ENCODE results near the gene RGS9. TPM values are rescaled to one million over a fixed set of nuclear protein-coding genes. Genes with fewer than 3 reads are reported as not detected.
A peak's percentile ranks its signal among the peaks of the same experiment; 100 is the strongest.
"Not testable (repeated sequence)": the region's sequence is repeated elsewhere in the genome, so short reads cannot be mapped to it uniquely, and the experiment has no call there.

The RGS9 gene
- total RNA-seq, 1 donor from 2014 or later: 1.2 TPM

DNA sequence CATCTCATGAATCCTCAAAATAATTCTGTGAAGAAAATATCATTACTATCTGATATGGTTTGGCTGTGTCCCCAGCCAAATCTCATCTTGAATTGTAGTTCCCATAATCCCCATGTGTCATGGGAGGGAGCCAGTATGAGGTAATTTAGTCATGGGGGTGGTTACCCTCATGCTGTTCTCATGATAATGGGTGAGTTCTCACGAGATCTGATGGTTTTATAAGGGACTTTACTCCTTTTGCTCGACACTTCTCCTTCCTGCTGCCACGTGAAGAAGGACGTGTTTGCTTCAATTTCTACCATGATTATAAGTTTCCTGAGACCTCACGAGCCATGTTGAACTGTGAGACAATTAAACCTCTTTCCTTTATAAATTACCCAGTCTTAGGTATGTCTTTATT is 20.7 kb upstream of the RGS9 start:
- not testable (repeated sequence) for DNase-seq

DNA sequence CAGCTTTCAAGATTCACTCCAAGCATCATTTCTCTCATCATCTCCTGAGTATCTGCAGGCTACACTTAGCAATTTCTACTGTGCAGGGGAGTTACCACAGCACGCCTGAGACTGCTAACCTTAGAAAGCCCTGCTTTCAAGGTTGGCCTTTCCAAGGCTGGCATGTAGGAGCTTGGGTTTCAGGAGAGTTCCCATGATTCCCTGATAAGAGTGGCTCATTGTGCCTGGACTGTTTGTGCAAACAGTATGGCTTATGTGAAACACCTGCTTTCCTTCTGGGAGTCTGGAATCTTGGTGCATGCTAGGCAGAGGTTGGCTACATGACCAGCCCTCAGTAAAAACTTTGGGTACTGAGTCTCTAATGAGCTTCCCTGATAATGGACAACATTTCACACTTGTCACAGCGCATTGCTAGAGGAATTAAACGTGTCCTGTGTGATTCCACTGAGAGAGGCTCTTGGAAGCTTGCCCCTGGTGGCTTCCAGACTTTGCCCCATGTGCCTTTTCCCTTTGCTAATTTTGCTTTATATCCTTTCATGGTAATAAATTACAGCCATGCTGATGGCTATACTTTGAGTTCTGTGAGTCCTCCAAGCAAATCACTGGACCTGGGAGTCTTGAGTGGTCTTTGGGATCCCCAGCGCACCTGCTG is 19.7 kb upstream of the RGS9 start:
- DNase-seq: no peak

DNA sequence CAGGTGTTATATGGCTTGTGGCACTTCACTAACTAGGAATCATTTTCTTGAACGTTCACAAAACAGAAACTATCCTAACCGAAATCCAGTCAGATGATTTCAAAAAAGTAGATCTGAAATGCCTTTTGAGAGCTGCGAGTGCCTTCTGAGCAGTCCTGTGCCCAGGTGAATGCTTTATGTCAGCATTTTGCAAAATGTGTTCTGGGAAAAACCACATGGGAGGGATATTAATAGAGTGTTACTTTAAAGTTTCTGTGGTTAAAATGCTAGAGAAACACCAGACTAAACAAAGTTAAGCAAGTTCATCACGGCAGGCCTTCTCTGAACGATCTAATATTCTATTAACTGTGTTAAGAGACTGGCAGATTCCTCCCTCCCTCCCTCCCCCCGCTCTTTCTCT is 15.8 kb upstream of the RGS9 start:
- DNase-seq: no peak

DNA sequence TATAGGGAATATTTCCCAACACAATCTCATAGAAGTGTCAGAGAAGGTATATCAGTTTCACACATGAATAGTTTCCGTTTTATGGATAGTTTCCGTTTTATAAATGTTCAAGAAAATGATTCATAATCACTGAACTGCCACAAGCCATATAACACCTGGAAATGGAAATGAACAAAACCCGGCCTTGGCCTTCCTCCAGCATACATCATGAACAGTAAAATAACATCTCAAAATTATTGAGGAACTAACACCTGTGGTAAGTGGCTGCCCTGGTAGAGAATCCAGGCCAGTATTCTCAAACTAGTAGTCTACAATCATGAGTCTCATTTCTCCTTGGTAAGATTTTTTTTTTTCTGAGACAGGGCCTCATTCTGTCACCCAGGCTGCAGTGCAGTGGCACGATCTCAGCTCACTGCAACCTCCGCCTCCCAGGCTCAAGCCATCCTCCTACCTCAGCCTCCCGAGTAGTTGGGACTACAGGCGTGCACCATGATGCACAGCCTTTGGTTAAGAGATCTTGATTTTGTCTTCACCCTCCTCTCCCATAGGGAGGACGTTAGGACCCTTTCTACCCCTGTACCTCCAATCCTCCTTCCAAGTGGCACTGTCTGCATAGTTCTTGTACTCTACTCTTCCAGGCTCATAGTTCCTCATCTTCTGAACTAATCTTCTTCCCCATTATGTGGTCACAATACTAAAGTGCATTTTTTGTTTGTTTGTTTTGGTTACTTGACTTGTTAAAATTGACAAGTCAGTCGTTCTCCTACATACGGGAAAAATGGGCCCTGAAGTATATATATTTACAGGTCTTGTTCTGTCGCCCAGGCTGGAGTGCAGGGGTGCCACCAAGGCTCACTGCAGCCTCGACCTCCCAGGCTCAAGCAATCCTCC is 15.0 kb upstream of the RGS9 start:
- DNase-seq: peak; percentile 78

DNA sequence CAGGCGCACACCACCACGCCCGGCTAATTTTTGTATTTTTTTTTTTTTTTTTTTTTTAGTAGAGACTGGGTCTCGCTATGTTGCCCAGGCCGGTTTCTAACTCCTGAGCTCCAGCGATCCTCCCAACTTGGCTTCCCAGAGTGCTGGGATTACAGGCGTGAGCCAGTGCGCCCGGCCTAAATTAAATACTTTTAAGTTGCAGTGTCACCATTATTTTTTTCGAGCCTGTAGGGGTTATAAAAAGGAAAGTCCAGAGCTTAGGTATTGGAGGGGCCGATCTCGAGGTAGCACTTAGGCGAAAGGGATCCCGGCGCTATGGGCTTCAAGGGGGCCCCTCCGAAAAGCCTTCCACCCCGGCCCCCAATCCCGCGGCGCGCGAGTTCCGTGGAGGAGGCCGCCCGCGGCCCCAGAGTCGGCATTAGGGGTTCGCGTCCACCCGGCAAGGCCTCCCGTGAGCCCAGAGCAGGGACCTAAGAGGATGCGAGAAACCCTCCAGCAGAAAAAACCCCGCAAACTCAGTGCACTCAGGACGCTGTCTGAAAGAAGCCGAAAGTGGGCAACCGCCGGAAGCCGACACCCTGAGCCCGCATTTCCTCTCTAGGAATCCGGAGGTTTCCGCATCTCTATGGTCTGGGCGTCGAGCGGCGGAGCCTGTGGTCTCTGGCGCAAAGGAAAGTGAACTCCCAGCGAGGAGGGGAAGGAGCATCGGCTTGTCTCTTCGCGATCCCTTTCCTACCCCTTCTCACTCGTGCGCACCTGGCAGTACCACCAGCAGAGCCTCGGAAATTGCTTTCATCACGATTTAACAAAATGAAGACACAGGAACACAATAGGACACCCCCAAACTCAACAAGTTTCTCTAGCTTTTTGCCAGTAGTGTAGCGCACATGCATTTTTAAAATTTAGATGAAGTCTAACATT is 14.1 kb upstream of the RGS9 start:
- peak; percentile 89 for DNase-seq

DNA sequence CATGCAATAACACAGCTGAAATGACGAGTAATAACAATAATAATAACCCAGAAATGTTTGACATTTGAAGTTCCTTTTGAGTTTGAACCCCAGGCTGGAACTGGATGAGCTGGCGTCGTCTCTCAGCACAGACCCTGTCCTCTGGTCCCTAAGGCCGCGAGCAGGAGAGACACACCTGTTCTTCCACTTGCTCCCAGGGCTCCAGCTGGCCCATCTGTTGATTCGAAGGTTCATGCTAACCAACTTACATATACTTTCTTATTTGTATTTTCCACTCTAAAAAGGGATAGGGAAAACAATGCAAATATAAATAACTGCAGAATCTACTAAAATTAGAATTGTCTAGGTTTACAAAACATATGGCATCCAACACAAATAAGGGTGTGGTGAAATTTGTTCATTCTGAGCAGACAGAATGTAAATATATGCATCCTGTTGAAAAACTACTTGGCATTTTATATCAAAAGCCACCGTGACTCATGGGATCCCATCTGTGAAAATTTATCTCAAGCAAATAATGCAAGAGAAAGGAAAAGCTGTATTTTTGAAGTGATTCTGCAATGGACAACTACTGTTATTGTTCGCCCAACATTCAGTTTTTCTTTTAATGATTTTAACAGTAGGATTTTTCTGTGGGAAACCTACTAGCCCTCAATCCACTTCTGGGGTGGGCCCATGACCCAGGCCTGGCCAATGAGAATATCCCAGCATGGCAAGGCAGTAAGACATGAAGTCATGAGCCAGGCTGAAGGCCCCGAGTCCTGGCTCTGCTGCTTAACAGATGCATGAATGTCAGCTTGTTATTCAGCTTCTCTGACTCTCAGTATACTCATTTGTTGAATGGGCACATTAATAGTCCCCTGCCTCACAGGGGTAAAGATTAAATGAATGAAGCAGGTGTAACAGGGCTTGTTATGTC is 13.2 kb upstream of the RGS9 start:
- DNase-seq: peak; percentile 27

DNA sequence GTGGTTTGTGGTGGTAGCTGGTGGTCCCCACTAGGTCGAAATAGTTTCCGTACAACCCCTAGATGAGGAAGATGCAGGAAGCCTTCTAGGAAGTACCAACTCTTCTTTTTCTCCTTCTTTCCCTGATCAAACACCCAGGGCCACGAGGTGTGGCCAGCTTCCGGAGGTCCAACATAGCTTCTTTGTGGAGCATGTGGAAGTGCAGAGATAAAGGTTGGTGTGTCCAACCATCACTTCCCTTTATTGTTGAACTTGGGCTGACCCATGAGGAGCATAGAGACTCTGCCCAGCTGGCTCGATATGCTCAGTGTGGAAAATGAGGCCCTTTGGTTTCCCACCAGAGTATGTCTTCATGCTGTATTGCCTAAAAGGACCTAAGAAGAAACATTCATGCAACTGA is 6.3 kb upstream of the RGS9 start:
- DNase-seq: no peak

DNA sequence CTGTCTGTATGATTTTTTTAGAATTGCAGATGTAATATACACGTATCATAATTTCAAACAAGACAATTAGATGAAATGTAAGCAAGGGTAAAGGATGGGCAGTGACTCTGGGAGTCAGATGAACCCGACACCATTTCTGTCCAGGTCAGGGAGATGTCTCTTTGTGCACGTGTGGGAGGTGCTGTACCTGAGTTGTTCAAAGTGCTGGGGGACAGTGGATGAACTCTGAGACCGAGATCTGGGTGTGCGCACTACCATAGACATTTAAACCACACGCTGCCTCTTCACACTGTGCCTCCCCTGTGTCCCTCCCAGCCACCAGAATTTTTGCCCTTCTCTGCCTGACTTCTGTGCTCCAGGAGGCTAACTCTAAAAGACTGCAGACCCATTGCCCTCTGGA is 5.9 kb upstream of the RGS9 start:
- DNase-seq: no peak

DNA sequence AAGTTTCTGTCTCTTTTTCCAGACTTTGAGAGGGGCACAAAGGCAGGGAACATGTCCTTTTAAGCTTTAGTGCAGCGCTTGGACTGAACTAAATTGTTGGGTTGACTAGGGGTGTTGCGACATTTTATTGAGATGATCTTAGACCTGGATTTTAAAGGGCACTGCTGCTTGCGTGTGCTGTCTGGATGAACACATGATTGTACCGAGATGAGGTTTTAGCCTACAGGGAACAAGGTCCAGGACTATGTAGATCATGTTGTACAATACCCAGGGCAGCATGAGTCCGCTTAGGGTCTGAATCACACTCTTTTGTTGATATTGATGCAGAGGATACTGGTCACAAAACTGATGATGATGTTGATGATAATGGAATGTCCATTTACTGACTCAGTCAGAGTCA is 5.2 kb upstream of the RGS9 start:
- no peak for DNase-seq

DNA sequence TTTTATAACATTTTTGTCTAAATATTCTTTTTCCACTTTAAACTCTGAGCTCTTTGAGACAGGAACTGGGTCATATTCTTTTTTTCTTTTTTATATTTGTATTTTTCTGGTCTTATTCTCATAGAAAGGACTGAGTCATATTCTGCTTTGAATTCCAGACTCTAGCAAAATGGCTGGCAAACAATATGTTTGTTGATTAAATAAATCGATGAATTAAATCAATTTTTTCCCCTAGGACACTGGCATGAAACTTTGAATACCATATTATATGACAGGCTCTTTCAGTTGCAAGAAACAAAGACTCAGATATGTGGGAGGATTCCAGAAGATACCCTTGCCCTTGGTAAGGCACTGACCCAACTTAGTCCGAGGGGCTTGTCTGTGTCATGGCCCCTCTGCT is 3.1 kb upstream of the RGS9 start:
- no peak for DNase-seq

DNA sequence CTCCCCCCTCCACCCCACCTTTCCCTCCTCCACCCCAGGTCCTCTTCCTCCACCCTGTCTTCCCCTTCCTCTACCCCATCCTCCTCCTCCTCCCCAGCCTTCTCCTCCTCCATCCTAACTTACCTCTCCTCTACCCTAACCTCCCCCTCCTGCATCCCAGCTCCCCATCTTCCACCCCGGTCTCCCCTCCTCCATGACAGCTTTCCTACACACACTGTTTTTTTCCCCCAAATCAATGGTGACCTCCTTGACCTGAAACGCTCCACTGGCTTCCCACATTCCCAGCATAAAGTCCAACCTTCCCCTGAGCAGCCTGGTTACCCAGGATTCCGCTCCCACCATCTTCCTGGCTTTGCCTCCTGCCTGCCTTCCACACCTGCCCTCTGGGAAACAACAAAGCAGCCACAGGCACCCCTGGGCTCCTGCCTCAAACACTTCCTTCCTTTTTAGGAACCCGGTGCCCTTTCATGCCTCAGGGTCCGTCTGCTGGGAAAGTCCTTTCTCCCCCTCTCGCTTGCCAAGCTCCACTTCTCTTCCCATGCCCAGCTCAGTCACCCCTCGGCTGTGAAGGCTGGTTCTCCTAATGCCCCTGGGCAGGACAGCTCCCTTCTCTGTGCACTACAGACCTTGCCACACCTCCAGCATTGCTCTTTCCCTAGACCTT is 2.1 kb downstream of the RGS9 start:
- DNase-seq: no peak

DNA sequence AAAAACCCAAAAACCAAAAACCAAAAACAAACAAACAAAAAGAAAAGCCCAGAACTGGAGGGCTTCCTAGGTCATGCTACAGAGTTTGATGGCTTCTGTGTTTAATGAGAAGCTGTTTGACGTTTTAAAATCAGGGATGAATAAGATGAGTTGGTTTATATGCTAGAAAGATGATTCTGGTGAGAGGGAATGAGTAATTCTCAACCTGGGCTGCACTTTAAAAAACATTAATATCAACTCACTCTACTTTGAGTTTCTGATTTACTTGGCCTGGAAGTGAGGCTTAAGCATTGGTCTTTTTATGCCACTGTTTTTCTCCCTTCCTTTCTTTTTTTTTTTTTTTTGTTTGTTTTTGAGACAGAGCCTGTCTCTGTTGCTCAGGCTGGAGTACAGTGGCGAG is 5.1 kb downstream of the RGS9 start:
- DNase-seq: no peak

DNA sequence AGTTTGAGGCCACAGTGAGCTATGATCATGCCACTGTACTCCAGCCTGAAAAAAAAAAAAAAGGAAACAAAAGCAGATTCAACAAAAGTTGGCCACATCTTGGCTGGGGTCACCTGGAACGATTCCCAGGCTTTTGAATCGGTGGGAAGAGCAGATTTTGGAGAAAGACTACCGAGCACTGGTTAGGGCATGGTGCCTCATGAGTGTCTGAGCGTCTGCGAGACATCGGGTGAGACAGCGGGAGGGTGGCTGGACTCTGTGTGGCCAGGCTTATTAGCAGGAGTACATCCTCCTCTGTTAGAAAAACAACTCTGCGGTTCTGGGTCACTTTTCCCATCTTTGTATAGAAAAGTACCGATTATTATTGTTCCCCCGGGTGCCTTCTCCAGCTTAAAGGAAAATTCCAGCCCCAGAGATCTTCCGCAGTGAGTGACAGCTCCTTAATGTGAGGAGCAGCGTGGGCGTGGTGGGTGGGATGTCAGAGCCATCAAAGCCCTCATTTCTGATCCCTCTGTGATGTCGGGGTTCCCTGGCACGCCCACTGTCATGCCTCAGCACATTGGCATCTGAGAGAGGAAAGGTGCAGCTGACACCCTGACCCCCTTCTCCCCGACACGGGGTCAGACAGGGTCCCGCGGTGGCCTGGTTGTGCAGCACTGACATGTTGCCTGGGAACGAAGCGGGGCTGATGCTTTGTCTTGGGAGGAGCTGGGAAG is 6.9 kb downstream of the RGS9 start:
- no peak for DNase-seq

DNA sequence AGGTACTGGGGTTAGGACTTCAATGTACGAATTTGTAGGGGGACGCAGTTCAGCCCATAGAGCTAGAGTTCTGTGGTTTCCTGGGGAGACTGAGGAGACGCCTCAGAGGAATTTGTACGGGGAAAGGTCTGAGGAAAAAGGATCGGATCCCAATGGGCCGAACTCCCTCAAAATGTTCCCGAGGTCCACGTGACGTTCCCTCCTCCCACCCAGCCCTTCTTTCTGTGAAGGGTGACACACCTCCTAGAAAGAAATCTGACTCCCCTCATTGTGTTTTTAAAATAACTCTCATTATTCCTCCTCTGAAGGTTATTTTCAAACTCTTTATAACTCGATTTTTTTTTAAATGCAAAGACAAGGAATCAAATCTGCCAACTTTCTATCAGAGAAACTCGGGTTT is 8.6 kb downstream of the RGS9 start:
- DNase-seq: no peak

DNA sequence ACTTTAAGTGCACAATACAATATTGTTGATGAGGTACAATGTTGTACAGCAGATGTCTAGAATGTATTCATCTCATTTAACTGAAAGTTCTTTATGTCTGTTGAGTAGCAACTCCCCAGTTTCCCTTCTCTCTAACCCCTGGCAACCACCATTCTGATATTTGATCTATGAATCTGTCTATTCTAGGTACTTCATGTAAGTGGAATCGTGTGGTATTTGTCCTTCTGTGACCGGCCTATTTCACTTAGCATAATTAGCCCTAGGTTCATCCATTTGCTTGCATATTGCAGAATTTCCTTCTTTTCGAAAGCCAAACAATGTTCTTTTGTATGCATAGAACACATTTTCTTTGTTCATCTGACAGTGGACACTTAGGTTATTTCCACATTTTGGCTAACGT is 10.8 kb downstream of the RGS9 start:
- DNase-seq: no peak

DNA sequence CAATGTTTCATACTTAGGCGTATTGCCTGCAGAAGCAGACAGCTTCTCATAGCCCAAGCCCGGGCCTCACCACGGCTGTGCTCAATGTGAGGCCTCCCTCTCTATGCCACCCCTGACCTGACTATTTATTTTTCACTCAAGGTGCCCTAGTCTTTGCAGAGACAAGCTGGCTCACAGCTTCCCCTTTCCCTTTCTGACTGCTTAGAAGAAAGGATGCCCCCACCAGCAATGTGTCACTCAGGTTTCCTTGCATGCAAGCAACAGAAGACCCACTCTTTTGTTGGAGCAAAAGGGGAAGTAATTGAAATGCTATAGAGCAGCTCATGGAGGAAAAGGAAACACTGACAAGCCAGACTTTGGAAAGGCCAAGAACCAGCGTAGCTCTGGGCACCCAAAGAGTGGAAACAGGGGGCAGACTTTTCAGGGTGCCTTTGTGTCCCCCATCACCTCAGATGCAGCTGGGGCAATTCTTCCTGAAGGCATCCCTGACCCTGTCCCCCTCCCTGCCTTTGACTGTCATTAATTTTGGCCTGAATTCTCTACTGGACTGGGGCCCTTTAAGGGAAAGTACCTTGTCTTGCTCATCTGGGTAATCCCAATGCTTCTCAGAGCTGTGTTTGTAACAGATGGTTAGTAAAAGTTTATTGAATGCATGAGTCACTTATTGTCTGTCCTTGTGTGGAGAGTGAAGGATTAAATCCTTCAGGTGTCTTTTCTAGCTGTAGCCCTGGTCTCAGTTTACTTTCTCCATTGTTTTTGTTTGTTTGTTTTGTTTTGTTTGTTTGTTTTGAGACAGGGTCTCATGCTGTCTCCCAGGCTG is 17.8 kb downstream of the RGS9 start:
- peak; percentile 74 for DNase-seq

DNA sequence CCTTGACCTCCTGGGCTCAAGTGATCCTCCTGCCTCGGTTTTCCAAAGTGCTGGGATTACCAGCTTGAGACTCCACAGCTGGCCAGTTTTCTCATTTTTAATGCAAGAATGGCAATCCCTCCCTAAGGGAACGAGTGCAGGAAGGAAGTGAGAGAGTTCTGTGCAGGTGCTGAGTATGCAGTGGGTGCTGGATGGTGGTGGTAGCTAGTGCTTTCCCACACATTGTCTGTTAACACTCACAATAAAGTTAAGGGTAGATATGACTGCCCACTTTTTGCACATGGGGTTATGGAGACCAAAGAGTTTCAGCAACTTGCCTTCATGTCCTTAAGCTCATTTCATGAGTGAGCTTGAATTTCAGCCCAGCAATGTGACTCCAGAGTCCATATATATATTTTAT is 18.5 kb downstream of the RGS9 start:
- DNase-seq: no peak

DNA sequence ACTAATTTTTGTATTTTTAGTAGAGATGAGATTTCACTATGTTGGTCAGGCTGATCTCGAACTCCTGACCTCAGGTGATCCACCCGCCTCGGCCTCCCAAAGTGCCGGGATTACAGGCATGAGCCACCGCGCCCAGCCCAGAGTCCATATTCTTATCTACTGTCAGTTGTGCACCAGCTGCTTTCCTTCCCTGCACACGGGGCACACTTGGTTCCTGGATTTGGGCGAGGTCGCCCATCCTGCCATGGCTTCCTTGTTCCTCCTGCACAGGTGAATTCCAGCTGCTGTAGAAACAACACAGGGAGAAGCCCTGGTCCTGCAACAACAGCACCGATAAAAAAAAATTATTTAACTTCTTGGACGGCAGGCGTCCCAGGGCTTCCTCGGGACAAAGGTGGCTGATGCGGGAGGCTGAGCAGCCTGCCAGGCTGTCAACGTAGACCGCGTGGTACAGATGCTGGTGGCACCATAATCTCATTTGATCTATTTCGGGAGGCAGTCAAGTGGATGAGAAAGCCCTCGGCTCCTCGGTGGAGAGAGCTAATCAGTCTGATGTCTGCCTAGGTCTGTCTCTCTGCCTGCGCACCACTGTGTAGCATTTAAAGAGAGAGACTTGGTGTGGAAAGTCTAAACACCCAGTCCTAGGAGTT is 19.1 kb downstream of the RGS9 start:
- DNase-seq: no peak

DNA sequence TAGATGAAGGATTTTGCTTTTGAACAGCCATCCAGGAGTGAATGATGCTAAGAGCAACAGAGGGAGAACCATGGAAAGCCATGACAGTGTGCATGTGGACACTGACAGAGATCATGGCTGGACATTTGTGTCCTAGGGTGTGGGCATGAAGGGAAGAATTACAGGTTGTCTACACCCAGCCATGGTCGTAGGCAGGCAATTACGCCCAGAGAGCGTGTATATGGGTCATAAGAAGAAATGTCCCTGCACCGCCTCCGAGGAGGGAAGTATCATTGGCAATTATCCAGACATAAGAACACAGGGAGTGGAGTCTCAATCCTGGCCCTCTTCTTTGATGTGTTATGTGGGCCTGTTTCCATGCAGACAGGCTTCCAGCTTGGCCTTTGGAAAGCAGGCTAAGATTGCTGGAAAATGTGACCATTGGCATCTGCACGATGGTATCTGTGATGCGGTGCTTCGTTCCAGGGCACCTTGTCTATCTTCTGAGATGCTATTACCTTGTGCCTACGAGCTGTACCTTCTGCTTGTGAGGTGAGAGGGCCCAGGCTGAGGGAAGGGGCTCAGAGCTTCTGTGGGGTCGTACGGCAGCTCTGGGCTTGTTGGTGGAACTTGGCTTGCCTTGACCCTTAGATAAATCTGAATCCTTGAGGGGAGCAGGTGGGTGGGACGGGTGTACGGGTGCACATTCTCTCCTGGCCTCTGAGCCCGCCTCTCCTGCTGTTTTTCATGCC is 19.8 kb downstream of the RGS9 start:
- no peak for DNase-seq

Measured in dermis blood vessel endothelial cell (primary cell).